T-helper 1 cell (primary cell): ENCODE data around the gene FAM151A.

Source experiments
- DNase-seq, 5 donors: peaks; one replicate each; pipeline ENCODE4 v3.0.0-alpha.2; 2012 to 2020

The FAM151A gene

GRCh38 chr1:54603241-54603640 lies 20.1 kb downstream of the FAM151A start:
- no peak for DNase-seq

GRCh38 chr1:54602554-54602953 lies 20.8 kb downstream of the FAM151A start:
- DNase-seq: no peak

- DNase-seq: no peak
Measured at GRCh38 chr1:54601730-54602129, 21.6 kb downstream of the FAM151A start.

- DNase-seq: no peak
Measured at GRCh38 chr1:54600947-54601721, 22.2 kb downstream of the FAM151A start.

DNA sequence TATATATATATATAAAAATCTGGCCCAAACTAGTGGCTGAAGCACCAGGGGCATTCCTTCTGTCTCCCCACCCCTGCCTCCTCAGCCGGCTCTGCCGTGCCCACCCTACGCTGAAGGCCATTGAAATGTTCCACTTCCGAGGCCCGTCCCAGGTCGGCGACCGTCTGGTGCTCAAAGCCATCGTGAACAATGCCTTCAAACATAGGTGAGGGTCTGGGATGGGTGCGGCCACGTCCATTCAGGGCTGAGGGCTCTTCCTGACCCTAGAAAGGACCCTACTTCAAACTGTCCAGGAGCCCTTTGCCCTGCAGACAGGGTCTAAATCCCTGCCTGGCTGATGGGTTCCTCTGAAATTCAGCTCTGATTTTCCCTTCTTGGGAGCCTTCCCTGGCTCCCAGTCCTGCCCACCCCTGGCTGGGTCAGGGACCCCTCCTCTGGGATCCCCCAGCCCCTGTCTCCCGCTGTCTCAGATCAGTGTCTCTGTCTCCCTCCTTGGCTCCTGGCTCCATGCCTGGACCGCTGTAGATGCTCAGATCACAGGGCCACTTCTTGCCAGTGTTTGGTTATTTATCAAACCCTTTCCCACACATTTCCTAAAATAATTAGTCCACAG lies 24.0 kb downstream of the FAM151A start:
- no peak for DNase-seq

- DNase-seq: no peak
Measured at GRCh38 chr1:54597455-54598030, 25.8 kb downstream of the FAM151A start.

- DNase-seq: no peak
Measured at GRCh38 chr1:54596756-54597155, 26.6 kb downstream of the FAM151A start.

DNA sequence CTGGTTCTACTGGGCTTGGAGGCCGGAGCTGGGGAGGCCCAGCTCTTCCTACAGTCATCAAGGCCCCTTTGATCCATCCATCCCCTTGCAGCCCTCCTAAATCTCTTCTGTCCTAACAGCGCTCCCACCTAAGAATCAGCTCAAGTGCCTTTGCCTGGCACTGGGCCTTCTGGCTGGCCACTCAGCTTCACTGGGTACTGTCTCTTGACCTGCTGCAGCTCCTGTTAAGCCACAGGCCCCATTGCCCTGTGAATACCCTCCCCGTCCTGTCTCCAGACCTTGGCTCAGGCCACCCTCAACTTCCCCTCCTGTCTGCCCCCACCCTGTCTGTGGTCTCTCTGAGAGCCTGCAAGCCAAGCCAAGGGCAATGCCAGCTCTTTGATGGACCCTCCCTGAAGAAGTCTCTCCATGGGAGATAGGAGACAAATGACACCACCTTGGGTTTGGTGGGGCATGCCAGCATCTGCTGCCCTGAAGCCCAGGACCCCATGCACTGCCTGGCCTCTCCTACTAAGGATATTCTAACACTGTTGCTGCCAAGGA lies 27.3 kb downstream of the FAM151A start:
- DNase-seq: no peak

- DNase-seq: no peak
Measured at GRCh38 chr1:54594463-54594862, 28.9 kb downstream of the FAM151A start.

DNA sequence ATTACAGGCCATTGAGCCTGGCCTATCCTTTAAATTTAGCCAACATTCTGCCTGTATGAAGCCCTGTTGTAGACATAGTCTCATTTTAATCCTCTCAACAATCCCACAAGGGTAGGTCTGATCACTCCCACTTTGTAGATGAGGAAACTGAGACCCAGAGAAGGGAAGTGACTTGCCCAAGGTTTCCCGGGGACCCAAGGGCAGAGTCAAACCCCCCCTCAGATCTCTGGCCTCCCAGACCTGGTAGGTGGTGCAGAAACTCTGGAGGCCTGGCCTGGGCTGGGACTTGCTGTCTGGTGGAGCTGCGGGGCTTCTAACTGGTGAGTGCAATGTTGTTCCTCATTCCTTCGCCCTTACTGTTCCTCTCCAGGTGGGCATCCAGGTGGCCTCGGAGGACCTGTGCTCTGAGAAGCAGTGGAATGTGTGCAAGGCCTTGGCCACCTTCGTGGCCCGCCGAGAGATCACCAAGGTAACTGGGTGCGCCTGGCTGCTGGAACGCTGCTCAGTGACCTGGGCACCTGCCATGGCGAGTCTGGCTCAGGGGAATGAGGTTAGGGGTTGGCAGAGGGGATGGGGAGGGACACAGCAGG lies 29.7 kb downstream of the FAM151A start:
- DNase-seq: no peak

- no peak for DNase-seq
Measured at GRCh38 chr1:54591127-54591756, 32.1 kb downstream of the FAM151A start.

- no peak for DNase-seq
Measured at GRCh38 chr1:54588377-54588776, 34.9 kb downstream of the FAM151A start.

- no peak for DNase-seq
Measured at GRCh38 chr1:54585181-54586066, 37.9 kb downstream of the FAM151A start.

GRCh38 chr1:54584575-54584974 lies 38.8 kb downstream of the FAM151A start:
- DNase-seq: no peak

DNA sequence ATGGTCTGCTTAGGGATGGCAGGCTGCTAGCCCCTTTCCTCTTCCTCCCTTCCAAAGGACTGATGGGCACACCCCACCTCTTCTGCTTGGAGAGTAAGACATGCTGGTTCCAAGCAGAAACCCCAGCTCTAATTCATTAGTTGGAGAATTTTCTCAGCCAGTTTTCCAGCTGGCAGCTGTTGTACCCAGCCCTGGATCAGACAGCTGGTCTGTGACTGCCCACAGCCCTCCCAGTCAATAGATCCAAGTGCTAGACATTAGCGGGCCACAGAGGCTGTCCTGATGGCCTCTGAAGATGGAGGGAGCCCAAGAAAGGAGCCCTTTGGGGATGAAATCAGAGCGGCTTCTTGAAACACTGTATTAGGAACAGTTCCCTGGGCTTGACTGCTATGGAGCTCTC lies 39.5 kb downstream of the FAM151A start:
- DNase-seq: no peak

DNA sequence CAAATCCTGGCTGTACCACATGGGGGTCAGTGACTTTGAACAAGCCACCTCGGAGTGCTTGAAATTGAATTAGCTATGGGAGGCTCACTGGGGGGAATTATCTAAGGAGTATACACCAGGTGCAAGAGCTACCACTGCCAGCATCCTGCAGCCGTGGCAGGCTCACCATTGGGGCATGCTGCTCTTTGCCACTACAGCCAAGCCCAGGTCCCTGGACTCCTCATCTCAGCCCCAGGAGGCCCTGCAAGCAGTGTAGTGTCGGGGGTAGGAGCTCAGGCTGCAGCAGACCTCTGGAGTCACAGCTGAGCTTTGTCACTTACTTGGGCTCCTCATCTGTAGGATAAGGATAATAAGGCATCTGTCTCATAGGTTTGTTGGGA lies 40.0 kb downstream of the FAM151A start:
- DNase-seq: no peak

GRCh38 chr1:54582566-54583306 lies 40.6 kb downstream of the FAM151A start:
- DNase-seq: no peak

GRCh38 chr1:54581621-54582035 lies 41.7 kb downstream of the FAM151A start:
- DNase-seq: no peak

GRCh38 chr1:54580856-54581550 lies 42.3 kb downstream of the FAM151A start:
- no peak for DNase-seq

GRCh38 chr1:54579337-54579781 lies 44.0 kb downstream of the FAM151A start:
- DNase-seq: no peak

DNA sequence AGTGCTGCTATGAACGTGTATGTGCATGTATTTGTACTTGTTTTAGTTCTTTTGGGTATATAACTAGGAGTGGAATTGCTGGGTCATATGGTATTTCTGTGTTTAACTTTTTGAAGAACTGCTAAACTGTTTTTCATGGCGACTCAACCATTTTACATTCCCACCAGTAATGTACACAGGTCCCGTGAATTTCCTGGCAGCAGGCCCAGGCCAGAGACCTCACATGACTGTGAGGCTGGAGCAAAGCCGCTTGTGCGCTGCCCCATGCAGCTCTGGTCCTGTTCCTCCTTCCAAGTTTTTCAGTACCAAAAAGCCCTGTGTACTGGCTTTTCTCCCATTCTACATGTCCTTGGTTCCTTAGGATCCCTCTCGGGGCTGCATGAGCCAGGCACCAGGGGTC lies 45.7 kb downstream of the FAM151A start:
- DNase-seq: no peak
